GM12892 (cell line): Measurements from ENCODE around the gene BCAN.

ENCODE experiments used
- POLR2A ChIP-seq: IDR thresholded peaks from 2 replicates; pipeline ENCODE4 v1.6.1; 2011; ENCODE audit warnings: low read depth, low read length, control low read depth
- POLR2AphosphoS5 ChIP-seq: IDR thresholded peaks from 2 replicates; pipeline ENCODE4 v1.6.1; 2011; ENCODE audit warnings: low read depth, low read length, control low read depth
- TAF1 ChIP-seq: IDR thresholded peaks from 2 replicates; pipeline ENCODE4 v1.6.1; 2011; ENCODE audit warnings: low read depth, mild to moderate bottlenecking, control low read depth, low read length, borderline replicate concordance

DNA sequence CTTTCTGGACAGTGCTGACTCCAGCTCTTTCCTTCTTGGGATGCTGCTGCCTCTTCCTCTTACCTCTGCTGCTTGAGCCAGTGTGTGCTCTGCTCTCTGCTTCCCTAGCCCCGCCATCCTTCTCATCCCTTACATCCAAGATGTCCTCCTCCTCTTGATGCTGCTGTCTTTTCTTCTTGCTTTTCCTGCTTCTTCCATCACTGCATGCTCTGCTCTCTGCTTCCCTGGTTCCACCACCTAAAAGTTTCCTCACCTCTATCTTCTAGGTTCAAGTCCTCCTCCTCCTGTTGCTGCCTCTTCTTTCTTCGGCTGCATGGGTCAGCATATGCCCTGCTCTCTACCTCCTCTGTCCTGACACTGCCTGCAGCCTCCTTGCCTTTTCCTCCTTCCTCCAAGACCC, 46.9 kb upstream of the BCAN start:
- no peak for TF ChIP-seq POLR2A
- TF ChIP-seq POLR2AphosphoS5 = no peak; the same call in 1 of the 2 replicates
- TF ChIP-seq TAF1 = no peak
